Epithelial cell of esophagus (primary cell): ENCODE data around the gene AGXT2.

ENCODE experiments used
- DNase-seq: peaks from one replicate; pipeline ENCODE4 v3.0.0; 2010; ENCODE audit warnings: low read depth
- H3K4me3 ChIP-seq: 2 replicates; pipeline ENCODE4 v1.5.1; 2011; ENCODE audit warnings: mild to moderate bottlenecking, low read length, control low read depth
- CTCF ChIP-seq: IDR thresholded peaks from 2 replicates; pipeline ENCODE4 v1.5.1; 2011; ENCODE audit warnings: low read depth, mild to moderate bottlenecking, low read length, control low read depth, inconsistent platforms; ENCODE audit not compliant: insufficient read depth; ENCODE audit errors: missing control alignments

Gene AGXT2

GRCh38 chr5:35001842-35002241, 45.9 kb downstream of the AGXT2 start:
- H3K4me3 ChIP-seq: no peak overlapping the region
- TF ChIP-seq CTCF: no peak
- DNase-seq: no peak

GRCh38 chr5:34998058-34998789, 49.5 kb downstream of the AGXT2 start:
- H3K4me3 ChIP-seq: no peak overlapping the region
- no peak for DNase-seq
- no peak for TF ChIP-seq CTCF

- no peak for DNase-seq
- no peak overlapping the region for H3K4me3 ChIP-seq
- TF ChIP-seq CTCF: no peak
These were observed 51.5 kb downstream of the AGXT2 start for GRCh38 chr5:34996261-34996660.

- no peak overlapping the region for H3K4me3 ChIP-seq
- no peak for TF ChIP-seq CTCF
- no peak for DNase-seq
These were observed 53.8 kb downstream of the AGXT2 start for GRCh38 chr5:34993951-34994350.

- no peak for DNase-seq
- no peak for TF ChIP-seq CTCF
- H3K4me3 ChIP-seq: no peak overlapping the region
These were observed 56.1 kb downstream of the AGXT2 start for GRCh38 chr5:34991486-34992238.

- no peak for DNase-seq
- TF ChIP-seq CTCF: no peak
- H3K4me3 ChIP-seq: no peak overlapping the region
These were observed 60.8 kb downstream of the AGXT2 start for GRCh38 chr5:34986965-34987364.
